ENCODE results near the gene MAN1B1. TPM values are rescaled to one million over a fixed set of nuclear protein-coding genes. Genes with fewer than 3 reads are reported as not detected.
A peak's percentile ranks its signal among the peaks of the same experiment; 100 is the strongest.

The MAN1B1 gene
- total and polyA plus RNA-seq, 2 of the 8 experiments (the other 6 are each of a cell fraction or from before 2014, with no cell fraction given) = 33.7 to 36.3 TPM

DNA sequence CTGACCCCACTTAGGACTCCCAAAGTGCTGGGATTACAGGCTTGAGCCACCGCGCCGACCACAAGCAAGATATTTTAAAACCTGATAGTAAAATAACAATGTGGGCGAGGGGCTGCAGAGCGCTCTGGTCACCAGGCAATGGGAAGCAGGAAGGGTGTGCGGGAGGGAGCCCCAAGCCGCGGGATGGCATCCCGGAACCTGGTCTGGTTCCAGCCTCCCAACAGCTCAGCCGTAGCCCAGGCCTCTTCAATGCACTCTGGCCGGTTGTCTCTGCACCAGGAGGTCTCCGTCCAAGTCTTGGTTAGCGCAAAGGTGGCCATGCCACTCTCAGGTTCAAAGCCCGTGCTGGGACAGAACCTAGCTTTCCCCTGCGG, 10.2 kb upstream of the MAN1B1 start:
- Histone ChIP-seq H2AFZ (ENCODE audit: low read length) (no peak overlapping the region), H3K23ac (ENCODE audit: insufficient read length) (no peak overlapping the region), H3K4me1 (replicated peaks in 1 of 4; ENCODE audit: control insufficient read depth in 3 of 4, insufficient read depth in 4 of 4, low read length in 3 of 4) (peaks cover 0 to 20% (median 12%) of the 10 kb centered on the region in 4 experiments; a peak in 6 of 7 replicates), H3K27me3 (replicated peaks in 1 of 4; ENCODE audit: control insufficient read depth in 3 of 4, extremely low read depth in 1 of 4, insufficient read depth in 3 of 4, low read length in 3 of 4) (peaks cover 20 to 50% (median 34%) of the 10 kb centered on the region in 4 experiments), H3K23me2 (ENCODE audit: low read depth, low read length) (peaks cover 13% of the 10 kb centered on the region; the same call in 1 of the 2 replicates), H4K91ac (replicated peaks; ENCODE audit: insufficient read length, low read length) (no peak overlapping the region), H3K56ac (replicated peaks; ENCODE audit: insufficient read length, low read depth, low read length) (no peak overlapping the region), H2AK5ac (ENCODE audit: low read depth, low read length) (no peak overlapping the region), H4K8ac (ENCODE audit: extremely low read depth, insufficient read depth, low read length) (no peak overlapping the region), H2BK5ac (ENCODE audit: low read depth, low read length) (no peak overlapping the region), H3K27ac (ENCODE audit: low read depth, low read length) (no peak overlapping the region), H2BK20ac (ENCODE audit: low read length) (no peak overlapping the region), H3K4me3 (ENCODE audit: extremely low read depth in 1 of 4, insufficient read depth in 2 of 4, low read depth in 3 of 4, low read length in 4 of 4) (peak overlapping the region; percentile 18 to 57 (median 32); a peak in 6 of 8 replicates), H3K79me2 (ENCODE audit: control insufficient read depth in 1 of 2, insufficient read depth in 2 of 2, low read length in 2 of 2) (no peaks in the 10 kb centered on the region), H3K79me1 (ENCODE audit: low read depth, low read length) (no peaks in the 10 kb centered on the region), H3K36me3 (ENCODE audit: control insufficient read depth in 2 of 4, insufficient read depth in 4 of 4, low read length in 3 of 4) (no peaks in the 10 kb centered on the region; a peak in 1 of 8 replicates), H3K9ac (replicated peaks in 1 of 4; ENCODE audit: extremely low read depth in 1 of 4, low read depth in 3 of 4, low read length in 3 of 4) (no peak overlapping the region), H4K20me1 (replicated peaks in 1 of 2; ENCODE audit: control insufficient read depth in 1 of 2, insufficient read depth in 2 of 2, low read length in 2 of 2) (peaks cover 0 to 7% of the 10 kb centered on the region in 2 experiments), H2BK15ac (ENCODE audit: low read length) (peak overlapping the region; percentile 61; the same call in 1 of the 2 replicates), H3K4me2 (ENCODE audit: insufficient read depth in 1 of 2, low read depth in 2 of 2, low read length in 2 of 2) (peak overlapping the region; percentile 62 to 97), H3K18ac (ENCODE audit: extremely low read depth, low read length) (peak overlapping the region; percentile 48), H2BK120ac (replicated peaks; ENCODE audit: low read depth, low read length) (no peak overlapping the region), H3K4ac (replicated peaks; ENCODE audit: insufficient read length, low read depth, low read length) (no peak overlapping the region), H4K5ac (ENCODE audit: insufficient read length, low read depth, low read length) (no peak overlapping the region), H3K14ac (ENCODE audit: insufficient read length) (no peak overlapping the region), H3K9me3 (ENCODE audit: insufficient read depth in 2 of 2, low read depth in 1 of 2, low read length in 1 of 2) (no peaks in the 10 kb centered on the region), H2BK12ac (ENCODE audit: low read depth, low read length) (no peak overlapping the region)
- WGBS, 2 experiments (ENCODE audit: extremely low coverage in 1 of 2, insufficient coverage in 1 of 2, insufficient read length in 1 of 2, insufficient replicate concordance in 2 of 2, low coverage in 1 of 2, low lambda C conversion rate in 2 of 2, missing lambda C conversion rate in 1 of 2) = 71% methylated on average over 15 of the region's 15 CpGs; no CpG with 5 or more reads in 1 of the 2 experiments
- DNase-seq (ENCODE audit: low read depth in 1 of 2, low spot score in 2 of 2) (no peak), FAIRE-seq (no peak)
- ChIA-PET CTCF (ENCODE audit: partially characterized antibody) (interaction anchor here (1.3 to 4.6 kb wide), 6 partner anchors 8 to 144 kb away, joined by 4 to 27 read pairs (median 14); partner anchors contain the start of genes ABCA2 and NPDC1), POLR2A (ENCODE audit: partially characterized antibody) (interaction anchor here (0.9 to 1.4 kb wide), 7 partner anchors 8 to 185 kb away, joined by 3 to 7 read pairs (median 4); partner anchors contain the start of genes MAN1B1 and SSNA1)
- TF ChIP-seq TBP (IDR thresholded peaks at IDR 0.05; ENCODE audit: low read depth, low read length) (no peak), POU5F1 (IDR thresholded peaks at IDR 0.05; ENCODE audit: low read depth, low read length) (no peak), USF2 (IDR thresholded peaks at IDR 0.05; ENCODE audit: low read length) (no peak), MAFK (IDR thresholded peaks at IDR 0.05; ENCODE audit: low read depth, low read length) (no peak), SUZ12 (IDR thresholded peaks at IDR 0.05; ENCODE audit: low read length) (no peak), BACH1 (IDR thresholded peaks at IDR 0.05; ENCODE audit: low read length) (no peak), CHD1 (IDR thresholded peaks at IDR 0.05; ENCODE audit: low read depth, low read length) (no peak), PHF8 (conservative IDR thresholded peaks at IDR 0.05; ENCODE audit: low read depth, low read length) (no peak), NANOG (IDR thresholded peaks at IDR 0.05; ENCODE audit: insufficient read depth, low read depth, low read length, poor library complexity, severe bottlenecking) (no peak), HDAC2 (IDR thresholded peaks at IDR 0.05; ENCODE audit: borderline replicate concordance in 1 of 2, low read depth in 2 of 2, low read length in 2 of 2) (no peak), SP1 (IDR thresholded peaks at IDR 0.05; ENCODE audit: low read depth, low read length) (no peak)
- TF ChIP-seq, protein P1, sequence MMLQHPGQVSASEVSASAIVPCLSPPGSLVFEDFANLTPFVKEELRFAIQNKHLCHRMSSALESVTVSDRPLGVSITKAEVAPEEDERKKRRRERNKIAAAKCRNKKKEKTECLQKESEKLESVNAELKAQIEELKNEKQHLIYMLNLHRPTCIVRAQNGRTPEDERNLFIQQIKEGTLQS (IDR thresholded peaks at IDR 0.05; ENCODE audit: insufficient read depth, low read depth, low read length) = no peak
